HS-5 (cell line): ENCODE measurements around the gene FRRS1.
"Not testable (repeated sequence)": the region's sequence is repeated elsewhere in the genome, so short reads cannot be mapped to it uniquely, and the experiment has no call there.

ENCODE experiments used
- DNase-seq: peaks from one replicate; pipeline ENCODE4 v3.0.0-alpha.2; 2012; ENCODE audit warnings: low read depth

FRRS1 gene

GRCh38 chr1:99766378-99766800 is at the start of gene FRRS1:
TSS of gene FRRS1 (minus strand) at chr1:99766635. CDS start at chr1:99748768, 17,867 bp downstream.
- DNase-seq = peak; percentile 35

GRCh38 chr1:99814373-99814900 is 48.0 kb upstream of the FRRS1 start:
- DNase-seq = no peak

- DNase-seq = no peak
Measured at GRCh38 chr1:99811747-99812146, 45.3 kb upstream of the FRRS1 start.

GRCh38 chr1:99811075-99811474 is 44.6 kb upstream of the FRRS1 start:
- DNase-seq = no peak

GRCh38 chr1:99808391-99809115 is 42.1 kb upstream of the FRRS1 start:
- peak; percentile 64 for DNase-seq

- DNase-seq = no peak
Measured at GRCh38 chr1:99806882-99807281, 40.4 kb upstream of the FRRS1 start.

- DNase-seq = no peak
Measured at GRCh38 chr1:99801584-99801983, 35.1 kb upstream of the FRRS1 start.

GRCh38 chr1:99793861-99794260 is 27.4 kb upstream of the FRRS1 start:
- not testable (repeated sequence) for DNase-seq

- DNase-seq = no peak
Measured at GRCh38 chr1:99789715-99790114, 23.3 kb upstream of the FRRS1 start.

GRCh38 chr1:99788896-99789295 is 22.5 kb upstream of the FRRS1 start:
- DNase-seq = no peak

GRCh38 chr1:99786751-99787501 is 20.5 kb upstream of the FRRS1 start:
- no peak for DNase-seq

GRCh38 chr1:99784809-99785255 is 18.4 kb upstream of the FRRS1 start:
- no peak for DNase-seq

- DNase-seq = no peak
Measured at GRCh38 chr1:99784143-99784542, 17.7 kb upstream of the FRRS1 start.

GRCh38 chr1:99782920-99783319 is 16.5 kb upstream of the FRRS1 start:
- DNase-seq = no peak

- DNase-seq = no peak
Measured at GRCh38 chr1:99782397-99782796, 16.0 kb upstream of the FRRS1 start.

- DNase-seq = no peak
Measured at GRCh38 chr1:99781798-99782197, 15.4 kb upstream of the FRRS1 start.

- no peak for DNase-seq
Measured at GRCh38 chr1:99777752-99778151, 11.3 kb upstream of the FRRS1 start.

- DNase-seq = no peak
Measured at GRCh38 chr1:99776120-99776519, 9.7 kb upstream of the FRRS1 start.

- no peak for DNase-seq
Measured at GRCh38 chr1:99772809-99773208, 6.4 kb upstream of the FRRS1 start.

GRCh38 chr1:99771513-99771918 is 5.1 kb upstream of the FRRS1 start:
- DNase-seq = no peak

GRCh38 chr1:99768524-99769245 is 2.2 kb upstream of the FRRS1 start:
- DNase-seq = no peak

GRCh38 chr1:99768104-99768503 is 1.7 kb upstream of the FRRS1 start:
- no peak for DNase-seq
